Fibroblast of pulmonary artery (primary cell): ENCODE measurements around the gene LMBR1L.

Source experiments
- DNase-seq: peaks from one replicate; pipeline ENCODE4 v3.0.0-alpha.2; 2010; ENCODE audit warnings: low read depth
- H3K4me3 ChIP-seq: replicated peaks from 2 replicates; pipeline ENCODE4 v1.5.1; 2011; ENCODE audit warnings: low read depth, mild to moderate bottlenecking, control low read depth, low read length, moderate library complexity
- CTCF ChIP-seq: IDR thresholded peaks from 2 replicates; pipeline ENCODE4 v1.5.1; 2011; ENCODE audit warnings: mild to moderate bottlenecking, control low read depth, low read length, inconsistent platforms; ENCODE audit errors: missing control alignments

The LMBR1L gene

GRCh38 chr12:49111206-49111605 is 559 bp upstream of the LMBR1L start:
- TF ChIP-seq CTCF, result no peak
- DNase-seq, result no peak
- H3K4me3 ChIP-seq, result peak overlapping the region; percentile 92

GRCh38 chr12:49109641-49110463 is 795 bp downstream of the LMBR1L start:
- peak overlapping the region; percentile 92 for H3K4me3 ChIP-seq
- no peak for TF ChIP-seq CTCF
- DNase-seq, result no peak

GRCh38 chr12:49108958-49109404 is 1.7 kb downstream of the LMBR1L start:
- TF ChIP-seq CTCF, result no peak
- peak; percentile 77 for DNase-seq
- peak overlapping the region; percentile 92 for H3K4me3 ChIP-seq

- no peak overlapping the region for H3K4me3 ChIP-seq
- TF ChIP-seq CTCF, result no peak
- peak; percentile 55 for DNase-seq
Observed at GRCh38 chr12:49105504-49106084, 5.1 kb downstream of the LMBR1L start.

GRCh38 chr12:49104822-49105221 is 5.8 kb downstream of the LMBR1L start:
- no peak for TF ChIP-seq CTCF
- no peak overlapping the region for H3K4me3 ChIP-seq
- DNase-seq, result no peak

- no peak for TF ChIP-seq CTCF
- no peak overlapping the region for H3K4me3 ChIP-seq
- DNase-seq, result no peak
Observed at GRCh38 chr12:49100380-49100779, 10.3 kb downstream of the LMBR1L start.
